GM21786 (cell line): ENCODE measurements around the gene ARL5B.

Experiments used
- ATAC-seq: cut with Tn5 transposase; IDR thresholded peaks from one replicate; pipeline ENCODE4 v1.9.1; 2021; ENCODE audit not compliant: unreplicated experiment

The ARL5B gene

GRCh38 chr10:18699849-18700840, 40.9 kb downstream of the ARL5B start:
- ATAC-seq: no peak

- ATAC-seq: no peak
These were observed 44.3 kb downstream of the ARL5B start for GRCh38 chr10:18703521-18703920.

GRCh38 chr10:18710201-18710653, 51.0 kb downstream of the ARL5B start:
- no peak for ATAC-seq

- no peak for ATAC-seq
These were observed 53.8 kb downstream of the ARL5B start for GRCh38 chr10:18713077-18713476.

- no peak for ATAC-seq
These were observed 59.8 kb downstream of the ARL5B start for GRCh38 chr10:18718991-18719390.

GRCh38 chr10:18719811-18720210, 60.6 kb downstream of the ARL5B start:
- no peak for ATAC-seq

- no peak for ATAC-seq
These were observed 61.8 kb downstream of the ARL5B start for GRCh38 chr10:18721067-18721466.

GRCh38 chr10:18723801-18724200, 64.6 kb downstream of the ARL5B start:
- no peak for ATAC-seq
